Parathyroid adenoma (tissue), 2 donors: ENCODE measurements around the gene NUTM2D.
"Not testable (repeated sequence)": the region's sequence is repeated elsewhere in the genome, so short reads cannot be mapped to it uniquely, and the experiment has no call there.

ENCODE experiments used
- H2AFZ ChIP-seq: fragments of 300-600 bp; sonication (generic); one replicate; pipeline ENCODE4 v1.7.0; 2017; ENCODE audit warnings: antibody characterized with exemption, mild to moderate bottlenecking
- H3K27ac ChIP-seq: fragments of 300-600 bp; sonication (generic); one replicate; pipeline ENCODE4 v1.7.0; 2017
- H3K27me3 ChIP-seq: fragments of 300-600 bp; sonication (generic); one replicate; pipeline ENCODE4 v1.7.0; 2017; ENCODE audit warnings: low read length; ENCODE audit not compliant: control insufficient read depth, insufficient read depth
- H3K36me3 ChIP-seq: fragments of 300-600 bp; sonication (generic); one replicate; pipeline ENCODE4 v1.7.0; 2017; ENCODE audit warnings: low read length; ENCODE audit not compliant: control insufficient read depth, insufficient read depth
- H3K4me1 ChIP-seq: fragments of 300-600 bp; sonication (generic); one replicate; pipeline ENCODE4 v1.7.0; 2017; ENCODE audit warnings: control low read depth
- H3K4me2 ChIP-seq: fragments of 300-600 bp; sonication (generic); one replicate; pipeline ENCODE4 v1.7.0; 2017; ENCODE audit warnings: low read length
- H3K4me3 ChIP-seq: fragments of 300-600 bp; sonication (generic); one replicate; pipeline ENCODE4 v1.7.0; 2017; ENCODE audit warnings: low read depth, low read length
- H3K79me2 ChIP-seq: fragments of 300-600 bp; sonication (generic); one replicate; pipeline ENCODE4 v1.7.0; 2017; ENCODE audit warnings: control low read depth
- H3K9ac ChIP-seq: fragments of 300-600 bp; sonication (generic); one replicate; pipeline ENCODE4 v1.7.0; 2017; ENCODE audit warnings: mild to moderate bottlenecking
- H3K9me3 ChIP-seq: fragments of 300-600 bp; sonication (generic); one replicate; pipeline ENCODE4 v1.7.0; 2017; ENCODE audit warnings: low read length; ENCODE audit not compliant: control insufficient read depth
- donor health status: primary hyperparathyroidism.

NUTM2D gene

GRCh38 chr10:87413921-87414320, 56.4 kb downstream of the NUTM2D start:
- H3K4me1 ChIP-seq, H3K4me3 ChIP-seq, H2AFZ ChIP-seq, H3K27ac ChIP-seq, H3K79me2 ChIP-seq, H3K9me3 ChIP-seq, H3K9ac ChIP-seq, H3K27me3 ChIP-seq, H3K4me2 ChIP-seq, H3K36me3 ChIP-seq: not testable (repeated sequence)
